Astrocyte (in vitro differentiated cells and primary cell): ENCODE data around the gene RTRAF. TPM values are rescaled to one million over a fixed set of nuclear protein-coding genes. Genes with fewer than 3 reads are reported as not detected.

ENCODE experiments used
- DNase-seq: peaks from one replicate; pipeline ENCODE4 v3.0.0-alpha.2; 2010; ENCODE audit warnings: low read depth
- FAIRE-seq: peaks from 2 replicates; lab custom pipeline; 2011; peaks lifted over from hg19 to GRCh38; lab: Jason Lieb, UNC
- H2AFZ ChIP-seq: 2 replicates; pipeline ENCODE4 v1.6.0; 2012; ENCODE audit warnings: low read depth, low read length, inconsistent platforms
- H3K27ac ChIP-seq: 2 replicates; pipeline ENCODE4 v1.5.1; 2011; ENCODE audit warnings: low read depth, low read length, inconsistent platforms
- H3K27me3 ChIP-seq: 2 replicates; pipeline ENCODE4 v1.6.0; 2011; ENCODE audit warnings: low read length, inconsistent platforms; ENCODE audit not compliant: insufficient read depth
- H3K36me3 ChIP-seq: 2 replicates; pipeline ENCODE4 v1.5.1; 2011; ENCODE audit warnings: low read length, inconsistent platforms; ENCODE audit not compliant: insufficient read depth
- H3K4me1 ChIP-seq: 2 replicates; pipeline ENCODE4 v1.5.1; 2011; ENCODE audit warnings: low read length, inconsistent platforms; ENCODE audit not compliant: insufficient read depth
- H3K4me2 ChIP-seq: 2 replicates; pipeline ENCODE4 v1.6.0; 2012; ENCODE audit warnings: low read length, inconsistent platforms
- H3K4me3 ChIP-seq: 2 replicates; pipeline ENCODE4 v1.5.1; 2011; ENCODE audit warnings: low read depth, mild to moderate bottlenecking, low read length, inconsistent platforms; ENCODE audit not compliant: insufficient read depth
- H3K79me2 ChIP-seq: 2 replicates; pipeline ENCODE4 v1.6.0; 2012; ENCODE audit warnings: mild to moderate bottlenecking, low read length, inconsistent platforms; ENCODE audit not compliant: insufficient read depth
- H3K9ac ChIP-seq: 2 replicates; pipeline ENCODE4 v1.6.0; 2012; ENCODE audit warnings: mild to moderate bottlenecking, low read length, inconsistent platforms
- H3K9me3 ChIP-seq: 2 replicates; pipeline ENCODE4 v1.5.1; 2012; ENCODE audit warnings: low read depth, mild to moderate bottlenecking, low read length, inconsistent platforms; ENCODE audit not compliant: insufficient read depth
- H4K20me1 ChIP-seq: 2 replicates; pipeline ENCODE4 v1.6.0; 2012; ENCODE audit warnings: low read length, inconsistent platforms; ENCODE audit not compliant: insufficient read depth
- H3K27ac Mint-ChIP-seq: one replicate; pipeline ENCODE4 v1.8.0; 2021; ENCODE audit warnings: mild to moderate bottlenecking, mixed read lengths; ENCODE audit not compliant: unreplicated experiment
- H3K27me3 Mint-ChIP-seq: one replicate; pipeline ENCODE4 v1.8.0; 2021; ENCODE audit warnings: low read depth, mixed read lengths; ENCODE audit not compliant: unreplicated experiment
- H3K36me3 Mint-ChIP-seq: one replicate; pipeline ENCODE4 v1.8.0; 2021; ENCODE audit warnings: low read depth, mixed read lengths; ENCODE audit not compliant: unreplicated experiment
- H3K4me1 Mint-ChIP-seq: one replicate; pipeline ENCODE4 v1.8.0; 2021; ENCODE audit warnings: low read depth, mixed read lengths; ENCODE audit not compliant: unreplicated experiment
- H3K4me3 Mint-ChIP-seq: one replicate; pipeline ENCODE4 v1.8.0; 2021; ENCODE audit warnings: mild to moderate bottlenecking, moderate library complexity, mixed read lengths; ENCODE audit not compliant: unreplicated experiment
- H3K9me3 Mint-ChIP-seq: one replicate; pipeline ENCODE4 v1.8.0; 2021; ENCODE audit warnings: mild to moderate bottlenecking, mixed read lengths; ENCODE audit not compliant: unreplicated experiment
- CTCF ChIP-seq: IDR thresholded peaks from 2 replicates; pipeline ENCODE4 v1.5.1; 2011; ENCODE audit warnings: low read depth, mild to moderate bottlenecking, inconsistent platforms, low read length, moderate library complexity; ENCODE audit not compliant: insufficient read depth
- EZH2 ChIP-seq: IDR thresholded peaks from 2 replicates; pipeline ENCODE4 v1.6.1; 2012; ENCODE audit warnings: mild to moderate bottlenecking, low read length, inconsistent platforms; ENCODE audit not compliant: insufficient read depth
- total RNA-seq: library from RNA; stranded (reverse); gene quantifications from 2 replicates; pipeline ENCODE4 v1.2.1, GENCODE V29; 2021

RTRAF gene
- total RNA-seq, 1 donor from 2014 or later = 224 TPM

GRCh38 chr14:52039124-52039815 is 49.9 kb downstream of the RTRAF start:
- H3K9me3 ChIP-seq = no peaks in the 10 kb centered on the region
- peaks cover 32% of the 10 kb centered on the region for H3K36me3 ChIP-seq
- H3K79me2 ChIP-seq = peaks cover 11% of the 10 kb centered on the region
- no peaks in the 10 kb centered on the region for H3K27me3 ChIP-seq
- Mint-ChIP-seq H3K36me3 (peaks cover 3% of the 10 kb centered on the region), H3K9me3 (no peaks in the 10 kb centered on the region), H3K27ac (no peak overlapping the region), H3K4me1 (no peaks in the 10 kb centered on the region), H3K4me3 (no peak overlapping the region), H3K27me3 (peaks cover 2% of the 10 kb centered on the region)
- no peak overlapping the region for H3K9ac ChIP-seq
- DNase-seq (no peak), FAIRE-seq (no peak)
- no peaks in the 10 kb centered on the region for H4K20me1 ChIP-seq
- H3K4me3 ChIP-seq = no peak overlapping the region
- no peak for TF ChIP-seq CTCF
- TF ChIP-seq EZH2 = no peak
- no peak overlapping the region for H3K27ac ChIP-seq
- H3K4me1 ChIP-seq = peaks cover 2% of the 10 kb centered on the region
- no peak overlapping the region for H3K4me2 ChIP-seq
- H2AFZ ChIP-seq = no peak overlapping the region

- H3K27me3 ChIP-seq = no peaks in the 10 kb centered on the region
- no peak for DNase-seq
- no peak overlapping the region for H3K4me3 ChIP-seq
- peaks cover 32% of the 10 kb centered on the region for H3K36me3 ChIP-seq
- peaks cover 2% of the 10 kb centered on the region for H3K27me3 Mint-ChIP-seq
- no peak for FAIRE-seq
- H3K36me3 Mint-ChIP-seq = peaks cover 3% of the 10 kb centered on the region
- TF ChIP-seq EZH2 (no peak), CTCF (no peak)
- H3K9me3 Mint-ChIP-seq = no peaks in the 10 kb centered on the region
- H3K9ac ChIP-seq = no peak overlapping the region
- no peak overlapping the region for H3K4me2 ChIP-seq
- no peak overlapping the region for H3K4me3 Mint-ChIP-seq
- H3K79me2 ChIP-seq = peaks cover 17% of the 10 kb centered on the region
- no peak overlapping the region for H3K27ac ChIP-seq
- no peak overlapping the region for H2AFZ ChIP-seq
- peaks cover 13% of the 10 kb centered on the region for H3K4me1 ChIP-seq
- no peak overlapping the region for H3K27ac Mint-ChIP-seq
- H4K20me1 ChIP-seq = no peaks in the 10 kb centered on the region
- no peaks in the 10 kb centered on the region for H3K9me3 ChIP-seq
- peaks cover 5% of the 10 kb centered on the region for H3K4me1 Mint-ChIP-seq
These were observed 51.3 kb downstream of the RTRAF start for GRCh38 chr14:52040598-52040997.
